ENCODE measurements around the gene SNTG2.
A peak's percentile ranks its signal among the peaks of the same experiment; 100 is the strongest.
"Not testable (repeated sequence)": the region's sequence is repeated elsewhere in the genome, so short reads cannot be mapped to it uniquely, and the experiment has no call there.

SNTG2 gene

GRCh38 chr2:1209761-1210160 is 259.1 kb downstream of the SNTG2 start:
- DNase-seq = no peak

GRCh38 chr2:1210352-1210751 is 259.7 kb downstream of the SNTG2 start:
- no peak for DNase-seq

DNA sequence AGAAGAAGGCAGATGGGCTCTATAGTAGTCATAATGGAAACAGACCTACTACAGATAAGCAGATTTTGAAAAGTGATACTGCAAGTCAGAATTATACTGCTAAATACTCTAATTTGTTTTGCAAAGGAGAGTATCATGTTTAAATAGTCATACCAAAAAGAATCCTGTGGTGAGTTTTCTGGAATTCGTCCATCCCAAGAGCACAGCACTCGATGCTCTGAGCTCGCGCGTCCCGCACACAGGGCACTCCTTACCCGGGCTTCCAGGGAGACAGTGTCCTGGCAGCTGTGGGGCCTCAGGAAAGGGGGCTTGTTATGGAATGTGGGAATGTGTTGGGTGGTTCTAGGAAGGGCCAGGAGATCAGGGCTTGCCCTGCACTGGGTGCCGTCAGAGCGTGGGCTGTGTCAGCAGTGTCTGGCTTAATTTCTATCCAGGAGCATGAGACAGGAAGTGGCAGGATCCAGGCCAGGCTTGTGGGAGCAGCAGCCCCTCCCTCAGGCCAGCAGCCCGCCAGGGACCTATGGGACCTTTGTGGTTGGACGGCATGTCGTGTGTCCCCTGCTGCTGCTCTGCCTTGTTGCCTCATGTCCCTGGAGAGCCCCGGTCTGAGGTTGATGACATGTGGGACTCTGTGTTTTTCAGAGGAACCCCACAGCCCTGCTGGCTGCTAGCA is 269.4 kb downstream of the SNTG2 start:
- no peak for DNase-seq

GRCh38 chr2:1222056-1222455 is 271.4 kb downstream of the SNTG2 start:
- DNase-seq = no peak

GRCh38 chr2:1223791-1224190 is 273.1 kb downstream of the SNTG2 start:
- DNase-seq = no peak

DNA sequence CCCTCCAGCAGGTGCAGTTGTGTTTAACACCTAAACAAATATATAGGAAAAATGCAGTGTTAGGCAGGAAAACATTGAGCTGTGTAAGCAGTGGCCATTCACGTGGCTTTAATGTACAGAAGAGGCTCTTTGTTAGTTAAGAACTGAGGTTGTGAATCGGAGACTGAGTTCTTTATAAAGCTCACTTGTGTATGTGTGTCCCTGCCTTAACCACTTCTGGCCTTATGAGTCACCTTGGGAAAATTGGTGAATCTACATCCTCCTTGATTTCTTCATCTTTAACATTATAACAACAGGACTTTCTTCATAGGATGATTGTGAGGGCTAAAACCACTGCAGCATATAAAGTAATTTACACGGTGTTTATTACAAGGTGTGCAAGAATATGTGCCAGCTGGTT is 274.3 kb downstream of the SNTG2 start:
- DNase-seq = no peak

DNA sequence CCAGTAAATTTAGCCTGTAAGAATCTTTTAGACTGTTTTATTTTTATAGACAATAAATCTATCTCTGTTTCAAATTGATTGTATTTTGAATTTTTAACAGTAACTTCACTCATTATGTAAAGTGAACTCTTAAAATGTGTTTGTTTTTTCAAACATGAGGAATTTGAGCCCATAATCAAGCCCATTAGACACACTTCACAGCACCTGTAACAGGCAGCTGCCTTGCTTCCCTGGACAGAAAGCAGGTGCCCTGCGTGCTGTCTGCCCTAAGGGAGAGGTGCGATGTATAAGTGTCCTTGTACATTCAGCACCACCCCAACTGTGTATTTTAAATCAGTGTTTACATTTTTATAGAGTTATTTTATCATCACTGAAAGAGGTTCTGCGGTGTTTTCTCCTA is 276.1 kb downstream of the SNTG2 start:
- DNase-seq = peak in 1 of 2 experiments; percentile 87

DNA sequence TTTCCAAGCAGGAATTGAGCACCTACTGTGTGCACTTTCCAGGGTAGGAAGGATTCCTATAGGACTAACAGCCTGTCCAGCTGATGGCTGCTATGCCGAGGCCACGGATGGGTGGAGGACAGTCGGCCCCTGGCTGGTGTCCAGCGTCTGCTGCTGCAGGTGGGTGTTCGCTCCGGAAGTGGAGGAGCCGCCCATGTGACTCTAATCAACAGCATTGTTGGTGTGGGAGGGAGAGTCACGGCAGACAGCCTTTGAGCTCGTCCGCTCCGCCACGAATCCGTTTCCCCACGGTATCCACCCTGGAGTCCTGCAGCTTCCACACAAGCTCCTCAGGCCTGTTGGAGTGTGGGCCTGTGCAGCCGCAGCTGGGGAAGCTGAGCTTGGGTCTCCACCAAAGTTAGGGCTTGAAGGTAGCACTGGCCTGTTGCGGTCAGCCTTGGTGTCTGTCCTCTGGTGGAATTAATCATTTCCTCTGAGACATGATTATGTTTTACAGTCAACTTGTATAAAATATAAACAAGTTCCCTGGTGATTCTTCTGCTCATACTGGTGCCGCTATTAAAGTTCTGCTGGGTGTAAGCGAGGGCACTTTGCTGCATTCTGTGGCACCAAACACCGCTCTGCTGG is 276.7 kb downstream of the SNTG2 start:
- peak in 1 of 2 experiments; percentile 39 for DNase-seq

DNA sequence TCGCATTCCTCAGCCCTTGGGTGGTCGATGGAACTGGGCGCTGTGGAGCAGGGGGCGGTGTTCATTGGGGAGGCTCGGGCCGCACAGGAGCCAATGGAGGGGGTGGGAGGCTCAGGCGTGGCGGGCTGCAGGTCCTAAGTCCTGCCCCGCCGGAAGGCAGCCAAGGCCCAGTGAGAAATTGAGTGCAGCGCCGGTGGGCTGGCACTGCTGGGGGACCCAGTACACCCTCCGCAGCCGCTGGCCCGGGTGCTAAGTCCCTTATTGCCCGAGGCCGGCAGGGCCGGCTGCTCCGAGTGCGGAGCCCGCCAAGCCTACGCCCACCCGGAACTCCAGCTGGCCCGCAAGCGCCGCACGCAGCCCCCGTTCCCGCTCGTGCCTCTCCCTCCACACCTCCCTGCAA is 278.9 kb downstream of the SNTG2 start:
- DNase-seq = not testable (repeated sequence)

DNA sequence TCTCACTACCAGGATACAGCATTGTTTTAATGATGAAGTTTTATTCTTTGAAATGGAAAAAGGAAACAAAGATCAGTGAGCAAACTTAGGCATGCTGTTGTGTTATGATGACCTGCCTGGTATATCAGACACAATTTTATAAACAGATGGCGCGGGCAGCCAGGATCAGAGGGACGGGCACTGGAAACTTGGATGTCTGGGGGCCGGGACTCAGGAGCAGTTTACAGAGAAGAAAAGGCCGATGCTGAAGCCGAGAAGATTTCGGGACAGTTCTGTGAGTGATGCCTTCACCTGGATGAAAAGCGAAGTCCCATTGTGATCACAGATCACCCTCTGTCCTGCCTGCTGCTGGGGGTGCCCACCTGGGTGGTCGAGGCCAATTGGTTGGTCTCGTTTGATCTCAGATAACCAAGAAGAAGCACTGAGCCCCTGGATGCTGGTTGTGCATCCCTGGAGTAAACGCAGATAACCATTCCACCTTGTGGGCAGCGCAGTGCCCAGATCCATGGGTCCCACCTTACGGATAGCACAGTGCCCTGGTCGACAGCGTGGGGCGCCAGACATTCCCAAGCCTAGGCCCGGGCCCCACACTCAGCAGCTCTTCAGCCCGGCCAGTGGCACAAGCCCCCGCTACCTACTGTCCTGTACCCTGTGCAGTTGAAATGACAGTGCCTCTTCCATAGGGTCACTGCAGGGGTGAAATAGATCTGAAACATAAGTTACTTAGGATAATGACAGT is 279.7 kb downstream of the SNTG2 start:
- DNase-seq = no peak

DNA sequence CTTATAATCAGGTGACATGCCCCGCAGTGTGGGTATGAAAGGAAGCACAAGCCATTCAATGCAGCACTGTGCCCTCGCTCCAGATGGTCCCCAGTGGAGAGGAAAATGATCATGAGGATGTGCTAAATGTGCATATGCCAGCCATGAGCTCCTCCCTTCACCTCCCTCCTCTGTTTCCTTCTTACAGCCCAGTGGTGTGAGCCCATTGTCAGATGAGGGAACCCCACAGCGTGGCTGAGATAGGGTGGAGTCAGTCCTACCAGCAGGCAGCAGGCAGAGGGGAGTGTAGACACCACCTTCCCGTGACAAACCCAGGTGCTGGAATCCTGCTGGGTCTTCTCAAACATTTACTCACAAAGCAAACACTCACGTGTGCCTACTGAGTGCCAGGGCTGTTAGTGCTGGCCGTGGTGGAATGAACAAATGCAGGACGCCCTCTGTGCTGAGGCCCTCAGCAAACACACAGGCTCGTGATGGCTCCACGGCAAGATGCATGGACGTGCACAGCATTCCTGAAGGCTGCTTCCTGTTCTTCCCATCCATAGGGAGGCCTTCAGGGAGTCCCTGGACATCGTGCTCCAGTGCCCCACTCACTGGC is 280.9 kb downstream of the SNTG2 start:
- DNase-seq = peak; percentile 79 to 81

GRCh38 chr2:1233281-1233680 is 282.6 kb downstream of the SNTG2 start:
- peak; percentile 47 to 80 for DNase-seq

DNA sequence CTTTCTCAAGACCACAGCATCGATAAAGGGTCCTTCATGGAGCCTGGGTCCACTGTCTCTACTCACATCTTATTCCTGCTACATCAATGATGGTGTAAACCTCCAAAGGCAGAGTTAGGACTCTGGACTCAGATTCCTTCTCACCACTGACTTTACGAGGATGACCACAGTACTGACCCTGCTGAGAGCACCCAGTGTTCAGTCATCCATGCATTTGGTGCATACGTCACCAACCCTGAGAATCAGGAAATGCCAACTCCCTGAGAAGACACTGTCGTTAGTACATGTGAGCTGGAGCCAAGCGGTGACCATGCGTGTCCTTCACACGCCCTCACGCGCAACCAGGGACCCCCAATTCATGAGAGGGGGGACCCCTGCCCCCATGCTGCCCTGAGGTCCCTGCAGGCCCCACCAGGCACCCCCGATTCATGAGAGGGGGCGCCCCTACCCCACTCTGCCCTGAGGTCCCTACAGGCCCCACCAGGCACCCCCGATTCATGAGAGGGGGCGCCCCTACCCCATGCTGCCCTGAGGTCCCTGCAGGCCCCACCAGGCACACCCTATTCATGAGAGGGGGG is 284.2 kb downstream of the SNTG2 start:
- no peak for DNase-seq

- no peak for DNase-seq
Observed at GRCh38 chr2:1235806-1236205, 285.2 kb downstream of the SNTG2 start.

DNA sequence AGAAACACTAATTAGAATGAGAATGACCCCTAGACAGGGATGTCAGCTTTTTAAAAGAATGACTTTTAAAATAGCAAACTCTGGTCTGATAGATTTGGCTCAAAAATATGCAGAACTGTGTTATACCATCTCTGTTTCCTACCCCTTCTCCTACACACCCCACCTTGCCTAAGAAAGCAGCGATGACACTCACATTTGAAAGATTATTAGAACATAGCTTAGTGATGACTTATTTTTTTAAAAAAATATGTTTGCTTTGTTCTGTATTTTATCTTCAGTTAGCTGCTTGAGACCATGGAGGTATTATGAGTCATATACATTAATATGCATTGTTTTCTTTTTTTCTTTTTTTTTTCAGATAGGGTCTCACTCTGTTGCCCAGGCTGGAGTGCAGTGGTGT is 286.0 kb downstream of the SNTG2 start:
- DNase-seq = no peak

- DNase-seq = peak in 1 of 2 experiments; percentile 55
Observed at GRCh38 chr2:1237783-1238182, 287.1 kb downstream of the SNTG2 start.

DNA sequence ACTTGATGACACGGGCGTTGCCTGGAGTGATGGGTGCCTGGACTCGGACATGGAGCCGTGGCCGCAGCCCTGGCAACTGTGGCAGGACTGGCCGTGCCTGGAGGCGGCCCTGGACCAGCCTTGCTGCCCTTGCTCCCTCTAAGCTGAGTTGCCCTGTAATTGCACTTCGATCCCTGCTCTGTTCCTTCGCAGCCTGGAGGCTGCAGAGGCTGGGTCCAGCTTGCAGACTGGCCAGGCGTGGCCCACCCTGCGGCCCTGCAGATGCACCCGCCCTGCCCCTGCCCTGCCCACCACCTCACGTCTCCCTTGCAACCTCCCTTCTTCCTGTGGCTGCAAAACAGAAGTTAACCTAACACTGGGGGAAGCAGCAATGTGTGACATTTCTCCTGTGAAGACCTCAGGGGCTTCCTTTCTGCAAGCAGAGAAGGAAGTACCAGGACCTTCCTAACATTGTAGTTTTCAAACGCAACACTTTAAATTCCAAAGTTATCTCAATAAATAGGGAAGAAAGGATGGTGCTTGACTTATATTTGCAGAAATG is 288.0 kb downstream of the SNTG2 start:
- no peak for DNase-seq

DNA sequence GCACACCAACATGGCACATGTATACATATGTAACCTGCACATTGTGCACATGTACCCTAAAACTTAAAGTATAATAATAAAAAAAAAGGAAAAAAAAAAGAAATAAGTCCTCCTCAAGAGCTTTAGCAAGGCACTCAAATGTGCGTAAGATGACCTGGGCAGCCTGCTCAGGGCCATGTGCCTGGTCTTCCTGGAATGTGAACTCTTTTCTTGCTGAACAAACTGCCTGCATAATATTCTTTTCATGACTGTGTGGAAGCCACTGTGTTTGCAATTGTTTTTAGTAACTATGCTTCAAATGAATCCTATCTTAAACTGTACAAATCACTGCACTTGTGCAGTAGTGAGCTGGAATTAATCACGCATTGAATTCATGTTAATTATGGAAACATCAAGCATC is 294.5 kb downstream of the SNTG2 start:
- no peak for DNase-seq

- no peak for DNase-seq
Observed at GRCh38 chr2:1246239-1246638, 295.6 kb downstream of the SNTG2 start.

DNA sequence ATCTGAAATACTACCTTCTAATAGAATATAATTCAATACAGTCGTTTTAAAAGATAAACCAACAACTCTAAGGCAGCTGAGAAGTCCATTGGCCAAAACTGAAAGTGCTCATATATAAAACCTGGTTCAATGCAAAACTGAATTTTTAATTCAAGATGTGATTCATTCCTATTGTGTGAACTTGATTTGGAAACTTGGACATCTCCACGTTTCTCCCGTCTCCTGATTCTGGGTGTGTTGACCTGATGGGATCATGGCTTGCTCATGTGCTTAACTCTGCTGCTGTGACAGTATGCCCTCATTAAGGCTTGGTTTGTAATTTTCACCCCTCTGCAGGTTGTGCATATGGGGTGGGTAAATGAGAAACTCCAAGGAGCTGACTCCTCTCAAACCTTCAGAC is 296.3 kb downstream of the SNTG2 start:
- no peak for DNase-seq

DNA sequence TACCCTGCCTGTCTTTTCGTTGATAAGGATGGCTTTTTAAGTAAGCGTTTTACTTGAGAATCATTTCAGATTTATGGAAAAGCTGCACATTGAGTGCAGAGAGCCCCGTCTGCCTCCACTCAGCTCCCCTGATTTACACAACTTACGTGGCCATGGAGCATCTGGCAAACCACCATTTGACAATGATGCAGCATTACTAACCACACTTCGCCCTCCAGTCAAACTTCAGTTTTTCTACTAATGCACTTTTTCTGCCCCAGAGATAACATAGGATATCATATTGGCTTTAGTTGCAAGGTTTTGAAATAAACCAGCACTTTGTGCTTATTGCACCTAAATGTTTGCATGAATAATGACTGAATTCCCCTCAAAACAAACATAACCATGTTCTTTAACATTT is 297.5 kb downstream of the SNTG2 start:
- no peak for DNase-seq

DNA sequence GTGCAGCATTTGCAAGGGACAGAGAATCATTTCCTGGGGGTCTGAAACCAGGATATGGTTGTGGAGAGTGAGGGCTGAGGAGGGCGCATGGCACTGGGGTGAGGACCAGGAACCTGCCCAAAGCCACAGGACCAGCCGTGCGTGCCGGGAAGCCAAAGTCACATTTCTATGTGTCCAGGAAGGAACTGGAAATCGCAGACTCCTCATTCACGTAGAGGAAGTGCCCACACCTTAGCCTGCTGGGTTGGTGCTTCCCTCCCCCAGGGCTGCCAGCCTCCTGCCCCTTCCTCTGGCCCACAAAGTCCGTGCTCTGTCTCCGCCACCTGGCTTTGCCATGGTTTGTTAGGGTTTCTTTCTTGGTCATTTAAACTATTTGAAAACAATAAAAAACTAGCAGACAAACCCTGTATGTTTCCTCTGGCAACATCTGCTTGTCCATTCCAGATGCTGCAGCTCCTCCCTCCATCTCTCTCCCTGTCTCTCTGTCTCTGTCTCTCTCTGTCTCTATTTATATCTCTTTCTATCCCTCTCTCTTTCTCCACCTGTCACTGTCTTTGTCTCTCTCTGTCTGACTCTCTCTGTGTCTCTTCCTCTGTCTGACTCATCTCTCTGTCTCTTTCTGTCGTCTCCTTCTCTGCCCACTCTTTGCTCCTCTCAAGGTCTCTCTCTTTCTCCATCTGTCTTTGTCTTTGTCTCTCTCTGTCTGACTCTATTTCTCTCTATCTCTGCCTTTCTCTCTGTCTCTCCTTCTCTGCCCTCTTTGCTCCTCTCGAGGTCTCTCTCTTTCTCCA is 299.4 kb downstream of the SNTG2 start:
- no peak for DNase-seq
